ENCODE data around the gene PBX3. TPM values are rescaled to one million over a fixed set of nuclear protein-coding genes. Genes with fewer than 3 reads are reported as not detected.

PBX3 gene
- total RNA-seq, 1 experiment from 2014 or later: 46.0 TPM

DNA sequence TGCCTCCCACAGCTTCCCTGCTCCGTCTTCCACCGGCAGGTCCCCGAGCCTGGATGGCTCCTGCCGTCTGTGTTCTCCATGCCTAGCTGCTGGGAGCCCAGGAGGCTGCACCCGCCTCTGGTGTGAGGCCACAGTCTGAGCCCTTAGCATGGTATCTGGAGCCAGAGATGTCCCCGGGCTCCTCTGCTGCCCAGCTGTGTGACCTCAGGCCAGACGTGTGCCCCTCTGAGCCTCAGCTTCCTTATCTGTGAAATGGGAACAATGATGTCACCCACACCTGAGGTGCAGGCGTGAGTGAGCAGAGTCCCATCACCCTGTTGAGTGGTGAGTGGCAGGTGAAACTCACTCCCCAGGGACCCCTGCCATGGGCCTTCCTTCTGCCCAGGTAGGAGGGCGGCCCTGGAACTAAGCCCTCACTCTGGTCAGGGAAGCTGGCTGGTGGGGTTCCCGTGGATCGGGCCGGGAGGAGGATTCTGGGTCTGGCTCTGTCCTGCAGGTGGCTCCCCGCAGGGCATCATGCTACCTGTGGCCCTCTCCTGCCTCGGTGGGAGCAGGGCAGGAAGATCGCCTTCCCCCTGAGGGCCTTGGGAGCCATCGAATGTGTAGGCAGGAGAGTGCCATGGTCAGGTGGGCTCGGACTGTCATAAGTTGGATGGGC, 239.0 kb downstream of the PBX3 start:
- Histone ChIP-seq H2BK20ac (ENCODE audit: low read depth, low read length, poor library complexity, severe bottlenecking) (no peak overlapping the region), H3K27ac (ENCODE audit: insufficient read length, low read depth, low read length) (no peak overlapping the region), H3K4ac (ENCODE audit: low read depth, low read length) (no peak overlapping the region), H2AK5ac (ENCODE audit: insufficient read length, low read length) (no peak overlapping the region), H2AFZ (ENCODE audit: low read length) (no peak overlapping the region), H4K20me1 (ENCODE audit: control insufficient read depth, insufficient read depth, insufficient read length) (no peaks in the 10 kb centered on the region), H3K56ac (ENCODE audit: insufficient read length, low read depth, low read length) (no peak overlapping the region), H3K4me2 (ENCODE audit: insufficient read depth, insufficient read length, low read length) (no peak overlapping the region), H4K8ac (replicated peaks; ENCODE audit: insufficient read length, low read depth, low read length) (no peak overlapping the region), H2BK120ac (ENCODE audit: low read depth, low read length, poor library complexity, severe bottlenecking) (no peak overlapping the region), H3K4me1 (ENCODE audit: insufficient read depth, low read length) (no peaks in the 10 kb centered on the region), H3K27me3 (ENCODE audit: insufficient read depth, low read length) (no peaks in the 10 kb centered on the region), H4K91ac (ENCODE audit: insufficient read length, low read depth, low read length) (no peak overlapping the region), H3K23ac (ENCODE audit: insufficient read length, low read depth, low read length) (no peak overlapping the region), H4K5ac (ENCODE audit: insufficient read length, low read depth, low read length) (no peak overlapping the region), H2BK12ac (ENCODE audit: insufficient read length, low read depth, low read length) (no peak overlapping the region), H3K18ac (ENCODE audit: insufficient read length, low read depth, low read length) (no peak overlapping the region), H3K23me2 (ENCODE audit: insufficient read length, low read depth, low read length, poor library complexity, severe bottlenecking) (no peaks in the 10 kb centered on the region), H3K9ac (ENCODE audit: extremely low read depth, insufficient read length, low read length) (no peak overlapping the region), H3K9me3 (ENCODE audit: control insufficient read depth, low read depth, low read length) (no peaks in the 10 kb centered on the region), H3K79me1 (ENCODE audit: insufficient read depth, low read depth, low read length, poor library complexity, severe bottlenecking) (no peaks in the 10 kb centered on the region), H2BK5ac (ENCODE audit: insufficient read length, low read length) (no peak overlapping the region), H2BK15ac (ENCODE audit: low read depth, low read length) (no peak overlapping the region), H3K14ac (ENCODE audit: insufficient read depth, low read length) (no peak overlapping the region), H3T11ph (ENCODE audit: low read length) (no peak overlapping the region), H3K79me2 (ENCODE audit: insufficient read depth, low read length) (no peaks in the 10 kb centered on the region)
- no peak overlapping the region; a peak in 1 of 7 replicates for H3K27ac Mint-ChIP-seq
- peaks cover 4 to 7% of the 10 kb centered on the region in 2 experiments; a peak in 3 of 4 replicates for H3K4me1 Mint-ChIP-seq
- no peak for TF ChIP-seq CTCF (conservative IDR thresholded peaks at IDR 0.05)
- DNase-seq: no peak
- WGBS (ENCODE audit: extremely low coverage, insufficient read length, low lambda C conversion rate): no CpG with 5 or more reads among the region's 17 CpGs
- no peak overlapping the region for H3K4me3 Mint-ChIP-seq
- H3K27me3 Mint-ChIP-seq (ENCODE audit: low read depth): no peaks in the 10 kb centered on the region; the same call in 1 of the 2 replicates
- H3K9me3 Mint-ChIP-seq: peaks cover 3 to 5% of the 10 kb centered on the region in 2 experiments; a peak in 3 of 5 replicates
- H3K36me3 Mint-ChIP-seq (ENCODE audit: insufficient read depth in 1 of 3, low read depth in 3 of 3): peaks cover 0 to 2% (median 0%) of the 10 kb centered on the region in 3 experiments; a peak in 1 of 7 replicates
